Inflammatory macrophage (primary cell): ENCODE data around the gene ZNF860.
"Not testable (repeated sequence)": the region's sequence is repeated elsewhere in the genome, so short reads cannot be mapped to it uniquely, and the experiment has no call there.

Experiments
- DNase-seq, 2 donors: peaks; one replicate each; pipeline ENCODE4 v3.0.0-alpha.2; 2020 to 2022

ZNF860 gene

GRCh38 chr3:32000877-32001276, 19.3 kb downstream of the ZNF860 start:
- DNase-seq = no peak

GRCh38 chr3:32002561-32003368, 21.2 kb downstream of the ZNF860 start:
- DNase-seq = peak in 1 of 2 donors; percentile 39

GRCh38 chr3:32003380-32003779, 21.8 kb downstream of the ZNF860 start:
- DNase-seq = no peak

- DNase-seq = no peak
Observed at GRCh38 chr3:32004113-32004765, 22.7 kb downstream of the ZNF860 start.

GRCh38 chr3:32009101-32009500, 27.6 kb downstream of the ZNF860 start:
- no peak for DNase-seq

- no peak for DNase-seq
Observed at GRCh38 chr3:32009957-32010356, 28.4 kb downstream of the ZNF860 start.

- not testable (repeated sequence) for DNase-seq
Observed at GRCh38 chr3:32010699-32011098, 29.1 kb downstream of the ZNF860 start.

GRCh38 chr3:32015638-32016037, 34.1 kb downstream of the ZNF860 start:
- DNase-seq = not testable (repeated sequence)

GRCh38 chr3:32017286-32017685, 35.7 kb downstream of the ZNF860 start:
- no peak for DNase-seq

GRCh38 chr3:32018757-32019564, 37.4 kb downstream of the ZNF860 start:
- DNase-seq = peak; percentile 55 to 63

- no peak for DNase-seq
Observed at GRCh38 chr3:32021155-32021554, 39.6 kb downstream of the ZNF860 start.

- DNase-seq = no peak
Observed at GRCh38 chr3:32021748-32022147, 40.2 kb downstream of the ZNF860 start.

- no peak for DNase-seq
Observed at GRCh38 chr3:32022947-32023346, 41.4 kb downstream of the ZNF860 start.

- peak in 1 of 2 donors; percentile 29 for DNase-seq
Observed at GRCh38 chr3:32026593-32026992, 45.0 kb downstream of the ZNF860 start.

- peak in 1 of 2 donors; percentile 6 for DNase-seq
Observed at GRCh38 chr3:32037932-32038267, 56.4 kb downstream of the ZNF860 start.

GRCh38 chr3:32041316-32041715, 59.8 kb downstream of the ZNF860 start:
- no peak for DNase-seq
